ENCODE measurements around the gene CD177.
"Not testable (repeated sequence)": the region's sequence is repeated elsewhere in the genome, so short reads cannot be mapped to it uniquely, and the experiment has no call there.

CD177 gene

DNA sequence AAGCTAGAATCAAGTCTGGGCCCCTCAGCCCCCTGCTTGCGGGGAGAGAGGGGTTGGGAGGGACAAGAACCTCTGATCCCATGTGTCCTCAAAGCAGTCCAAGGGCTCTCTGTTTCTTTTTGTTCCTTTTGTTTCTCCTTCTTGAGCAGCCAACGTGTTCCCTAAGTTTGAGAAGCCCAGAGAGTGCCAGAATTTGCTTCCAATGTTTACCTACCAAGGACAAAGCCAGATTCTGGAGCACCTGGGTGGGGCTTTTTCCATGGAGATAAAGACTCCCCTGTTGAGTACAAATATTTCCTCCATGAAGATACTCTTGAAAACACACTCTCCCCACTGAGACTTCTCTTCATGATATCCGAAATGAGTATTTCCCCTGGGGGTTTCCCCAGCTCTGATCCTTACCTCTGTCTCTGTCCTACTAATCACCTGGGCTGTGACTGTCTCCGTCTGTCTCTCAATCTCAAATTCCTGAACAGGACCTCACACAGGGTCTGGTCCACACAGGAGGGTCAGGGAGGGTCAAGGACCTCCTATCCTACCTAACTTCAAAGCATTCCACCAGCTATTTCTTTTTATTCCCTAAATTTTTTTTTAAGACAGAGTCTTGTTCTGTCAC is 27.4 kb downstream of the CD177 start:
- no peak for DNase-seq (ENCODE audit: low spot score)

- not testable (repeated sequence) for DNase-seq (ENCODE audit: low spot score)
Measured at GRCh38 chr19:43382586-43383216, 29.2 kb downstream of the CD177 start.

- DNase-seq (ENCODE audit: low spot score), result not testable (repeated sequence)
Measured at GRCh38 chr19:43383254-43383653, 29.8 kb downstream of the CD177 start.

GRCh38 chr19:43383759-43384158 is 30.3 kb downstream of the CD177 start:
- DNase-seq (ENCODE audit: low spot score), result not testable (repeated sequence)

DNA sequence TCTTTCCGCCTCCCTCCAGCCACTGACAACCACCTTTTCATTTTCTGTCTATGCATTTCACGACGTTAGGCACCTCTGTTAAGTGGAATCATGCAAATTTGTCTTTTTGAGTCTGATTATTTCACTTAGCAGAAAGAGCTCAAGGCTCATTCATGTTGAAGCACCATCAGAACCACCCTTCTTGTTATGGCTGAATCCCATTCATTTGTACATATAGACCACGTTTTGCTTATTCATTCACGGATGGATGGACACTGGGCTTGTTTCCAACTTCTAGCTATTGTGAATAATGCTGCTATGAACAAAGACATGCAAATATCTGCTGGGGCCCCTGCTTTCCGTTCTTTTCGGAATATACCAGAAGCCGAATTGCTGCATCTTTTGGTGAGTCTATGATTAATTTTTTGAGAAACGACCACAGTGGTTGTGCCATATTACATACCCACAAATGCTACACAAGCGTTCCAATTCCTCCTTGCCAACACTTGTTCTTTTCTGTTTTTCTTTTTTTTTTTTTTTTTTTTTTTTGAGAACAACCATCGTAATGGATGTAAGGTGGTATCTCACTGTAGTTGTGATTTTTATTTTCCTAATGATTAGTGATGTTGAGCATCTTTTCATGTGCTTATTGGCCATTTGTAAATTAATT is 37.5 kb downstream of the CD177 start:
- DNase-seq (ENCODE audit: low spot score), result not testable (repeated sequence)

DNA sequence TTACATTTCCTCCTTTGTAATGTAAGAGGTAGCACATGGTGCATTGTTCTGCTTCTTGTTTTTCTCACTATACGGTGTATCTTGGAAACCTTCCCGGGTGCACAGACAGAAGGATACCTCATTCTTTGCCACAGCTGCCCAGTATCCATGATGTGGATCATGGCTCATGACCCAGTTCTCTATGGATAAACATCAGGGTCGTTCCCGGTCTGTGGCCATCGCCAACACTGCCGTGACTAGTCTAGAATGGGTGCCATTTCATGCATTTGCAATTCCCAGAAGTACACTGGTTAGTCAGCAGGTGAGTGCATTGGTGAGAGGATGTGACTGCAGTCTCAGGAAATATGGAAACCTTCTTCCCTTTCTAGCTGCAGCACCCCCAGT is 38.1 kb downstream of the CD177 start:
- DNase-seq (ENCODE audit: low spot score), result not testable (repeated sequence)

GRCh38 chr19:43393501-43393900 is 40.0 kb downstream of the CD177 start:
- not testable (repeated sequence) for DNase-seq (ENCODE audit: low spot score)

GRCh38 chr19:43395561-43395960 is 42.1 kb downstream of the CD177 start:
- DNase-seq (ENCODE audit: low spot score), result no peak

DNA sequence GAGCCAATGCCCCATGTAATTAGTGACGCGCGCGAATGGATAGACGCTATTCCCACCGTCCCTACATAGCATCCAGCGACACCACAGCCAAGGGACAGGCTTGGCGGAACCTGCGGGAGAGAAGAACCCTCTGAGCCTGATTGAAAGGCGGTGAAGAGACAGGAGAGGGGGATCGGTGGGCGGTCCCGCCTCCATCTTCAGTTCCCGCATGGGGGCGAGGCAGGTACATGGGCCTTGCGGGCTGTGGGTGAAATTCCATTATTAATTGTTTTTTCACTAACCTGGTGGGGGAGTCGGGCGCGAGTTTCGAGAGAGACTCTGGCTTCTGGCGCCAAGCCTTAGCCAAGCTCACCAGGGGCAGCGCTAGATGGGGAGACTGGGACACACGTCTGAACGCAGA is 52.8 kb downstream of the CD177 start:
- DNase-seq (ENCODE audit: low spot score), result no peak

DNA sequence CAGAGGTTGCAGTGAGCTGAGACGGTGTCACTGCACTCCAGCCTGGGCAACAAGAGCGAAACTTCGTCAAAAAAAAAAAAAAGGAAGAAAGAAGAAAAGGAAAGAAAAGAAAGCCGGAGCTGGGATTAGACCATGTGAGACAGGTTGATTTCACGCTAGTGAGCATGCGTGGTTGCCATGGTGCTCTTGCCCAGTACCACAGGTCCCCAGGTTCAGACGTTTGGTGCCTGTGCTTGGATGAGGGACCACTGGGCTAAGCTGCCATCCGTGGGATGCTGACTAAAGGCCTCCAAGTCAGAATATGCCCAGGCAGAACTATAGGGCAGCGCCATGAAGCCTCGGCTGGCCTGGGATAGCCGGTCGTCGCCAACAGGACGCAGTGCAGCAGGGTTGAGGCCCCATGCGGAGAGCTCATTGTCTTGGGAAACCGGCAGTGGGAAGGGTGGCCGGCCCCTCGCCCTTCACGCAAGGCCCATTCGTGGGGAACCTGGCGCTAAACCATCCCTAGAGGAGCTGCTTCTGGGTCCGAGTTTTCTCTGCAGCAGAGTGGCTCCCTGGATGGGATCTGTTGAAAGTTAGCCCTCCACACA is 54.0 kb downstream of the CD177 start:
- no peak for DNase-seq (ENCODE audit: low spot score)

DNA sequence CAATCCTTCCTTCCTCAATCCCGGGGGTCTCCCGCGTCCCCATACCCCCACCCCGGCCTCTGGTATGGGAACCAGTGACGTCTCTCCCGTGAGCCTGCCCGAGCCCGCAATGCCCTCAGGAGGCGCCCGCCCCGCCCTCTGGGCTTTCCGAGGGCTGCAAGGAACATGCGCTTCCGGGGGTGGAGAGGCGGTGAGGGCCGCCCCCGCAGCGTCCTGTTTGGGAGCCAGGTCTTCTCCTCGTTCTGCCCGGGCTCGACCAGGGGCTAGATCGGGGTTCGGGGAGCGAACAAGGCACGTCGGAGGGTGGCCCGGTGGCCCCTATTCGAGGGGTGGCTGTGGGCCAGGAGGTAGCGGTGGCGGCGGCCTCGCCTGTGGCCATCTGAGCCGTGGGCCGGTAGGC is 54.6 kb downstream of the CD177 start:
- DNase-seq (ENCODE audit: low spot score), result no peak

- DNase-seq (ENCODE audit: low spot score), result no peak
Measured at GRCh38 chr19:43409415-43409814, 55.9 kb downstream of the CD177 start.

GRCh38 chr19:43412441-43412840 is 59.0 kb downstream of the CD177 start:
- DNase-seq (ENCODE audit: low spot score), result no peak
